SJSA1 (cell line): Measurements from ENCODE around the gene PTPRO. TPM values are rescaled to one million over a fixed set of nuclear protein-coding genes. Genes with fewer than 3 reads are reported as not detected.

Experiments
- DNase-seq, 2 experiments: peaks; one replicate each; pipeline ENCODE4 v3.0.0-alpha.2; 2015 to 2020; ENCODE audit warnings: low spot score in 2 of 2, low read depth in 1 of 2
- H3K27ac ChIP-seq: fragments of 250-450 bp; sonication (Bioruptor Pico); 2 replicates; pipeline ENCODE4 v1.5.1; 2020; ENCODE audit warnings: mild to moderate bottlenecking, moderate library complexity
- H3K27me3 ChIP-seq: fragments of 250-450 bp; sonication (Bioruptor Pico); replicated peaks from 2 replicates; pipeline ENCODE4 v1.5.1; 2020; ENCODE audit warnings: mild to moderate bottlenecking, moderate library complexity
- H3K36me3 ChIP-seq: fragments of 250-450 bp; sonication (Bioruptor Pico); 2 replicates; pipeline ENCODE4 v1.5.1; 2020; ENCODE audit warnings: mild to moderate bottlenecking
- H3K4me1 ChIP-seq: fragments of 250-450 bp; sonication (Bioruptor Pico); replicated peaks from 2 replicates; pipeline ENCODE4 v1.6.1; 2021; ENCODE audit warnings: mild to moderate bottlenecking
- H3K4me3 ChIP-seq: fragments of 250-450 bp; sonication (Bioruptor Pico); 2 replicates; pipeline ENCODE4 v1.5.1; 2020; ENCODE audit warnings: mild to moderate bottlenecking
- H3K9me3 ChIP-seq: fragments of 250-450 bp; sonication (Bioruptor Pico); replicated peaks from 2 replicates; pipeline ENCODE4 v1.5.1; 2020; ENCODE audit warnings: mild to moderate bottlenecking
- total RNA-seq: library from RNA; depleted of rRNA; stranded (reverse); fragments of >200 nt; shearing (Covaris generic); gene quantifications from 2 replicates; pipeline ENCODE4 v1.2.3, GENCODE V29; 2014

Gene PTPRO
- total RNA-seq, 1 experiment from 2014 or later: 0.55 TPM

GRCh38 chr12:15488481-15488880 lies 166.2 kb downstream of the PTPRO start:
- Histone ChIP-seq H3K36me3 (no peaks in the 10 kb centered on the region), H3K27me3 (no peaks in the 10 kb centered on the region), H3K4me3 (no peak overlapping the region), H3K27ac (no peak overlapping the region), H3K9me3 (no peaks in the 10 kb centered on the region), H3K4me1 (no peaks in the 10 kb centered on the region)
- no peak for DNase-seq

- Histone ChIP-seq H3K4me1 (no peaks in the 10 kb centered on the region), H3K36me3 (no peaks in the 10 kb centered on the region), H3K9me3 (no peaks in the 10 kb centered on the region), H3K4me3 (no peak overlapping the region), H3K27me3 (no peaks in the 10 kb centered on the region), H3K27ac (no peak overlapping the region)
- DNase-seq: no peak
These were observed 172.2 kb downstream of the PTPRO start for GRCh38 chr12:15494329-15495046.

- H3K4me1 ChIP-seq: no peaks in the 10 kb centered on the region
- H3K36me3 ChIP-seq: no peaks in the 10 kb centered on the region
- no peak for DNase-seq
- no peaks in the 10 kb centered on the region for H3K27me3 ChIP-seq
- H3K4me3 ChIP-seq: no peak overlapping the region
- H3K9me3 ChIP-seq: no peaks in the 10 kb centered on the region
- H3K27ac ChIP-seq: no peak overlapping the region
These were observed 173.4 kb downstream of the PTPRO start for GRCh38 chr12:15495746-15496145.

GRCh38 chr12:15496738-15497137 lies 174.4 kb downstream of the PTPRO start:
- Histone ChIP-seq H3K4me3 (no peak overlapping the region), H3K9me3 (no peaks in the 10 kb centered on the region), H3K27me3 (no peaks in the 10 kb centered on the region), H3K27ac (no peak overlapping the region), H3K4me1 (no peaks in the 10 kb centered on the region), H3K36me3 (no peaks in the 10 kb centered on the region)
- DNase-seq: no peak

- H3K36me3 ChIP-seq: no peaks in the 10 kb centered on the region
- no peak overlapping the region for H3K4me3 ChIP-seq
- no peak for DNase-seq
- H3K27ac ChIP-seq: no peak overlapping the region
- H3K9me3 ChIP-seq: no peaks in the 10 kb centered on the region
- no peaks in the 10 kb centered on the region for H3K4me1 ChIP-seq
- no peaks in the 10 kb centered on the region for H3K27me3 ChIP-seq
These were observed 175.5 kb downstream of the PTPRO start for GRCh38 chr12:15497671-15498292.

GRCh38 chr12:15502211-15502610 lies 179.9 kb downstream of the PTPRO start:
- Histone ChIP-seq H3K36me3 (no peaks in the 10 kb centered on the region), H3K4me1 (no peaks in the 10 kb centered on the region)

GRCh38 chr12:15505616-15506015 lies 183.3 kb downstream of the PTPRO start:
- Histone ChIP-seq H3K36me3 (no peaks in the 10 kb centered on the region), H3K9me3 (no peaks in the 10 kb centered on the region), H3K27me3 (no peaks in the 10 kb centered on the region; the same call in 1 of the 2 replicates), H3K4me3 (no peak overlapping the region), H3K27ac (no peak overlapping the region), H3K4me1 (no peaks in the 10 kb centered on the region)
- DNase-seq: no peak

More at GRCh38 chr12:15502211-15502610, 179.9 kb downstream of the PTPRO start:
- no peak overlapping the region for H3K27ac ChIP-seq
- no peaks in the 10 kb centered on the region for H3K27me3 ChIP-seq
- no peaks in the 10 kb centered on the region for H3K9me3 ChIP-seq
- H3K4me3 ChIP-seq: no peak overlapping the region
- DNase-seq: no peak

GRCh38 chr12:15515010-15515409 lies 192.7 kb downstream of the PTPRO start:
- Histone ChIP-seq H3K27ac (no peak overlapping the region), H3K36me3 (no peaks in the 10 kb centered on the region), H3K27me3 (no peaks in the 10 kb centered on the region), H3K4me1 (no peaks in the 10 kb centered on the region), H3K4me3 (no peak overlapping the region), H3K9me3 (no peaks in the 10 kb centered on the region)
- no peak for DNase-seq

- H3K4me1 ChIP-seq: no peaks in the 10 kb centered on the region
- no peak overlapping the region for H3K4me3 ChIP-seq
- no peaks in the 10 kb centered on the region for H3K36me3 ChIP-seq
- H3K9me3 ChIP-seq: no peaks in the 10 kb centered on the region
- no peak for DNase-seq
- 0 out of 2 replicates have a peak, but pooled peaks cover 7% of the 10 kb centered on the region for H3K27me3 ChIP-seq
- H3K27ac ChIP-seq: no peak overlapping the region
These were observed 197.8 kb downstream of the PTPRO start for GRCh38 chr12:15520083-15520482.

GRCh38 chr12:15520844-15521243 lies 198.5 kb downstream of the PTPRO start:
- Histone ChIP-seq H3K27me3 (0 out of 2 replicates have a peak, but pooled peaks cover 7% of the 10 kb centered on the region), H3K4me1 (no peaks in the 10 kb centered on the region), H3K9me3 (no peaks in the 10 kb centered on the region), H3K4me3 (no peak overlapping the region), H3K36me3 (no peaks in the 10 kb centered on the region), H3K27ac (no peak overlapping the region)
- DNase-seq: no peak

GRCh38 chr12:15522574-15523187 lies 200.4 kb downstream of the PTPRO start:
- H3K4me1 ChIP-seq: no peaks in the 10 kb centered on the region
- no peak overlapping the region for H3K4me3 ChIP-seq
- 0 out of 2 replicates have a peak, but pooled peaks cover 7% of the 10 kb centered on the region for H3K27me3 ChIP-seq
- no peak overlapping the region for H3K27ac ChIP-seq
- no peak for DNase-seq
- no peaks in the 10 kb centered on the region for H3K36me3 ChIP-seq
- H3K9me3 ChIP-seq: no peaks in the 10 kb centered on the region

- Histone ChIP-seq H3K9me3 (no peaks in the 10 kb centered on the region), H3K36me3 (no peaks in the 10 kb centered on the region), H3K27ac (no peak overlapping the region), H3K4me3 (no peak overlapping the region), H3K4me1 (peaks cover 7% of the 10 kb centered on the region), H3K27me3 (0 out of 2 replicates have a peak, but pooled peaks cover 6% of the 10 kb centered on the region)
- DNase-seq: no peak
These were observed 203.1 kb downstream of the PTPRO start for GRCh38 chr12:15525441-15525840.

GRCh38 chr12:15526033-15526432 lies 203.7 kb downstream of the PTPRO start:
- H3K27ac ChIP-seq: no peak overlapping the region
- no peak overlapping the region for H3K4me3 ChIP-seq
- H3K4me1 ChIP-seq: peaks cover 7% of the 10 kb centered on the region
- no peaks in the 10 kb centered on the region for H3K36me3 ChIP-seq
- H3K27me3 ChIP-seq: 0 out of 2 replicates have a peak, but pooled peaks cover 4% of the 10 kb centered on the region
- DNase-seq: no peak
- H3K9me3 ChIP-seq: no peaks in the 10 kb centered on the region
